HG03060 (cell line): ENCODE measurements around the gene SYDE1.

Experiments used
- ATAC-seq: cut with Tn5 transposase; IDR thresholded peaks from one replicate; pipeline ENCODE4 v1.9.1; 2021; ENCODE audit warnings: low read depth, moderate number of reproducible peaks; ENCODE audit not compliant: unreplicated experiment

SYDE1 gene

GRCh38 chr19:15123900-15124299 is 16.7 kb downstream of the SYDE1 start:
- no peak for ATAC-seq

- ATAC-seq, result no peak
Measured at GRCh38 chr19:15124572-15125231, 17.5 kb downstream of the SYDE1 start.

- peak; percentile 74 for ATAC-seq
Measured at GRCh38 chr19:15125232-15126067, 18.2 kb downstream of the SYDE1 start.

GRCh38 chr19:15126131-15126910 is 19.1 kb downstream of the SYDE1 start:
- no peak for ATAC-seq

- ATAC-seq, result no peak
Measured at GRCh38 chr19:15128162-15128770, 21.1 kb downstream of the SYDE1 start.

GRCh38 chr19:15129856-15130585 is 22.8 kb downstream of the SYDE1 start:
- ATAC-seq, result no peak

- no peak for ATAC-seq
Measured at GRCh38 chr19:15136234-15136954, 29.2 kb downstream of the SYDE1 start.

GRCh38 chr19:15137777-15138176 is 30.6 kb downstream of the SYDE1 start:
- no peak for ATAC-seq

- ATAC-seq, result no peak
Measured at GRCh38 chr19:15138427-15138826, 31.2 kb downstream of the SYDE1 start.

GRCh38 chr19:15141143-15141542 is 33.9 kb downstream of the SYDE1 start:
- no peak for ATAC-seq

GRCh38 chr19:15142313-15142712 is 35.1 kb downstream of the SYDE1 start:
- ATAC-seq, result no peak

- ATAC-seq, result no peak
Measured at GRCh38 chr19:15144046-15144646, 36.9 kb downstream of the SYDE1 start.

GRCh38 chr19:15147090-15147489 is 39.9 kb downstream of the SYDE1 start:
- no peak for ATAC-seq

- no peak for ATAC-seq
Measured at GRCh38 chr19:15149737-15150136, 42.5 kb downstream of the SYDE1 start.

- ATAC-seq, result no peak
Measured at GRCh38 chr19:15154002-15154612, 46.9 kb downstream of the SYDE1 start.

- no peak for ATAC-seq
Measured at GRCh38 chr19:15155296-15155695, 48.1 kb downstream of the SYDE1 start.

GRCh38 chr19:15156391-15156790 is 49.2 kb downstream of the SYDE1 start:
- ATAC-seq, result no peak

- ATAC-seq, result no peak
Measured at GRCh38 chr19:15159251-15159650, 52.0 kb downstream of the SYDE1 start.
